Forelimb muscle (tissue), 1 donor: ENCODE results near the gene KCNH6. TPM values are rescaled to one million over a fixed set of nuclear protein-coding genes. Genes with fewer than 3 reads are reported as not detected.

Experiments used
- DNase-seq: peaks from one replicate; pipeline ENCODE4 v3.0.0-alpha.2; 2013; ENCODE audit warnings: low read depth
- polyA plus RNA-seq: library from polyadenylated mRNA; unstranded; fragments of 120-200 nt; gene quantifications from one replicate; pipeline ENCODE4 v1.2.1, GENCODE V29; 2013; ENCODE audit not compliant: insufficient read length

Gene KCNH6
- polyA plus RNA-seq, 1 donor: not detected

DNA sequence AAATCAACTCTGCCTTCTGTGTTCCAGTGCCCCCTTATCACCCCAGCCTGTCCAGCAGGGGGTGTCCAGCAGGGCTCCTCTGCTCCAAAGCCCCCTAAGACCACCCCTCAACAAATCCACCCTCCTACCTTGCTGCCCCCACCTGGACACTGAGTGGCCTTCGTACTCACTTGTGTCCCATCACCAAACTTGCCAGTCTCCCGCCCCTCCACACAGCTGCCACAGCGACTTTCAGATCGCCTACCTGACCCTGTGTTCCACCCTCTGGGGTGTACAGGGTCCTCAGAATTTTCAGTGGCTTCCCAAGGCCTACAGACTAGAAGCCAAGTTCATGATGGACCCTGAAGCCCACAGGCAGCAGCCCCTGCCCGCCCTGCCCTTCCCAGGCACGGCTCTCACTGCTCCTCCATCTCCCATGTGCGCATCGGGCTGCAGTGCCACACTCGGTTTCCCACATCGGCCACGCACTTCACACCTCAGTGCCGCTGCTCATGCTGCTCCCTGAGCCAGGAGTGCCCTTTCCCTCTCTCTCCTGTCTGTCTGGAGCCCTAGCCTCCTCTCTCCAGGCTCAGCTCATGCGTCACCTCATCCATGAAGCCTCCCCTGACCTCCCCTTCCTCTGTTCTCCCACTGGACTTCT, 11.8 kb downstream of the KCNH6 start:
- DNase-seq: no peak

DNA sequence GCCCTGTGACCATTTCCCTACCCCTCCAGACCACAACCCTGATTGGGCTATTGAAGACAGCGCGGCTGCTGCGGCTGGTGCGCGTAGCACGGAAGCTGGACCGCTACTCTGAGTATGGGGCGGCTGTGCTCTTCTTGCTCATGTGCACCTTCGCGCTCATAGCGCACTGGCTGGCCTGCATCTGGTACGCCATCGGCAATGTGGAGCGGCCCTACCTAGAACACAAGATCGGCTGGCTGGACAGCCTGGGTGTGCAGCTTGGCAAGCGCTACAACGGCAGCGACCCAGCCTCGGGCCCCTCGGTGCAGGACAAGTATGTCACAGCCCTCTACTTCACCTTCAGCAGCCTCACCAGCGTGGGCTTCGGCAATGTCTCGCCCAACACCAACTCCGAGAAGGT, 12.5 kb downstream of the KCNH6 start:
- no peak for DNase-seq

DNA sequence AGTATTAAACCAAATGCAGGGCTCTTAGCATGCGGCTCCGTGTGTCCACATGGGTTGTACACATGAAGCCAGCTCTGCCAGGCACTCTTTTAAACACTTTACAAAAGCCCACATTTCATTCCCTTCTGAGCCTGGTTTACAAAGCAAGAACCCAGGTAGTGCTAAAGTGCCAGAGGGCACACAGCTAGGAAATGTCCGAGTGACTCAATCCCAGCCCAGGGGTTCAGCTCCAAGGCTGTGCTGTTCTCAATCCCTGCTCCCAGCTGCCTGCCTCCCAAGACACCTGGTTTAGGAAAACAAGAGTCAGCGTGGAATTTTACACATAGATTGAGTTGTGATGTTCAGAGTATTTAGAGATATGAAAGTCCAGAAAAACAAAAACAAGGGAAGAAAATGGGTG, 13.8 kb downstream of the KCNH6 start:
- no peak for DNase-seq

DNA sequence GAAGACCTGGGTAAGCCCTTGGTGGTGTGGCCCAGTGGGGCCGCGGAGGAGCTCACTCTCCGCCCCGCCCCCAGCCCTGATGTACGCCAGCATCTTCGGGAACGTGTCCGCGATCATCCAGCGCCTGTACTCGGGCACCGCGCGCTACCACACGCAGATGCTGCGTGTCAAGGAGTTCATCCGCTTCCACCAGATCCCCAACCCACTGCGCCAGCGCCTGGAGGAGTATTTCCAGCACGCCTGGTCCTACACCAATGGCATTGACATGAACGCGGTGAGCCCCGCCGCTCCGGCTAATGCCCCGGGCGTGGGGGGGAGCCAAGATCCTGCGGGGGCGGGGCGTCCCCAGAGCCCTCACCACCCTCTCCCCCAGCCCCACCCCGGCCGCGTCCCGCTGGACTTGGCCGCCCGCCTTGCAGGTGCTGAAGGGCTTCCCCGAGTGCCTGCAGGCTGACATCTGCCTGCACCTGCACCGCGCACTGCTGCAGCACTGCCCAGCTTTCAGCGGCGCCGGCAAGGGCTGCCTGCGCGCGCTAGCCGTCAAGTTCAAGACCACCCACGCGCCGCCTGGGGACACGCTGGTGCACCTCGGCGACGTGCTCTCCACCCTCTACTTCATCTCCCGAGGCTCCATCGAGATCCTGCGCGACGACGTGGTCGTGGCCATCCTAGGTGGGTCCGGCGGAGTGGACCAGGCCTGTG, 15.0 kb downstream of the KCNH6 start:
- no peak for DNase-seq

DNA sequence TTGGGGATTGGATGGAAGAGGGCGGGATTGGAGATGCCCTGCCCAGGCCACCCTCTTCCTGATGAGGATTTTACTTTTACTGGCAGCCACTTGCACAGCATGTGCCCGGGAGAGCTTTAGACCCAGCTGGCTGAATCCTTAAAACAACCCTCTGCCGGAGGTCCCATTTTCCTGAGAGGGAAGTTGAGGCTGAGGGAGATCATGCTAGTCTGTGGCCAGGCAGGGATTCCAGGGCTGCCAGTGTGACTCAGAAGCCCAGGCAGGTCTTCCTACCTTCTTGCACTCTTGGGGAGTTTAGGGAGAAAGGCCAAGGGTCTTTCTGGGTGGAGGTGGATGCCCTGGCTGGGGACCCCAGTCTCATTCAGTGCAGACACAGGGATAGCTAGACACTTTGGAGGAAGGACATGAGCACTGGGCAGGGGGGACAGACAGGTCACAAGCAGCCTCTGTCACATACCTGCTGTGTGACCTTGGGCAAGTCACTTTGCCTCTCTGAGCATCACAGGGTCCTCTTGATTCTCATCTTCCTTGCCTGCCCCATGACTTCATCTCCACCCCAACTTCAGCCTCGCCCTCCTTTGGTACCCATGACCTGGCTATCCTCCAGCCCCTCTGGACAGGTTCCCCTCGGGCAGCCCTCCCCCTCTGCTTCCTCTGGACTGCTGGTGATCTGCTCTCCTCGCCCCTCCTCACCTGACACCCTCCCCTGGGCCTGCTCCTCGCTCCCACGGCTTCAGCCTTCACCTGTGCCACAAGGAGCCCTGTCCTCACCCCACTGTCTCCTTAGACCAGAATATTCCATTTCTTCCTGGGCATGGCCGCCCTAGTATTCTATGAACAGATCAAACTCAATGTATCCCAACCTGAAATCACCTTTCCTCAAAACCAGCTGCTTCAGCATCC, 15.8 kb downstream of the KCNH6 start:
- DNase-seq: no peak

DNA sequence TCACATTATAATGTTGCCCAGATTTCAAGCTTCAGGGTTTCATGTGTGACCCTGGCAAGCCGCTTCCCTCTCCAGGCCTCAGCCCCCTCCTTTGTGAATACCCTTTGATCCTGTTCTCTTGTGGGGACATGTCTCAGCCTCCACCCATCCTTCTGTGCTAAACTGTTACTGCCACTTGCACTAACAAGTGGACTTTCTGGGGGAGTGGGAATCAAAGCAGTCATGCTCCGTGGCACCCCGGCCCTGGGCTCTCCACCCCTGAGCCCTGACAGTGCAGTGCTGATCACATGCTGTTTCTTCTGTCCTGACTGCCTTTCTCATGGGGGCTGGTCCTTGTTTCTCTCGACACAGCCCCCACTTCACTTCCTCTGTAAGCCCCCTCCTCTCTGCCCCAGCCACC, 17.4 kb downstream of the KCNH6 start:
- DNase-seq: no peak

DNA sequence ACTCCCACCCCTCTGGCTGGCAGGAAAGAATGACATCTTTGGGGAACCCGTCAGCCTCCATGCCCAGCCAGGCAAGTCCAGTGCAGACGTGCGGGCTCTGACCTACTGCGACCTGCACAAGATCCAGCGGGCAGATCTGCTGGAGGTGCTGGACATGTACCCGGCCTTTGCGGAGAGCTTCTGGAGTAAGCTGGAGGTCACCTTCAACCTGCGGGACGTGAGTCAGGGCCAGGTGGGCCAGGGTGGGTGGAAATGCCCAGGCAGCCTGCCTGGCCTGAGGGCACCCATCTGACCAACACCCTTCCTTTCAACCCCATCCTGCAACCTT, 19.0 kb downstream of the KCNH6 start:
- no peak for DNase-seq

DNA sequence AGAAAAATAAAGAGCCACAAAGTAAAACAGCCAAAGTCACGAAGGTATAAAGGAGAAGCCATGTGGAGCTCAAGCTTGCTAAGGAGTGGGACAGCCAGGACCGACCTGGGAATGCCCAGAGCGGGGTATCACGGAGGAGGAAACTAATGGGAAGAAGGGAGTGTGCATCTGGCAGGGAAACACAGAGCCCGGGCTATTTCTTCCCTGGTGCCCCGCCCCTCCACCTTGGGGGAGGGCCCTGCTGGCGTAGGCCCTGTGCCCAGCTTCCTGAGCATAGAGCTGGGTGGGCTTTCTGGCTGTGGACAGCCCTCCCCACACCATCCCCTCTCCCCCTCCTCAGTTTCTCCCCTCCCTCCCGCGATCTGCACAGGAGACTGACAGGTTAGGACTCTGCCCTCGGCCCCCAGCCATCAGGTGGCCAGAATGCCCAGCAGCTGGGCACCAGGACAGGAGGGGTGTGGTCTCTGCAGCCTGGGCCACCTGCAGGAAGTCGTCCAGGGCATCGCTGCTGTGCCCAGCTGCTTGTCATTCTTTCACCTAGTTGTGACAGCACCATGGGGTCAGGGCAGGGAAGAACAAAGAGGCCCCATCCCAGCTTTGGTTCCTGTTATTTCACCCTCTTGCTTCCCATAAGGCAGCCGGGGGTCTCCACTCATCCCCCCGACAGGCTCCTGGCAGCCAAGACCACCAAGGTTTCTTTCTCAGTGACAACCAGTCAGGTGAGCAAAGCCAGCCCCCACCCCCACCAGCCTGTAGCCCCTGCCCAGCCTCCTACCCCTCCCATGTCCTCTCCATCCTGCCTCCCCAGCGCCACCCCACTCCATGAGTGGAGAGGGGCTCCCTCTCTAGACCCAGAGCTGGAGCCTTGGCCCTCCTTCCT, 20.0 kb downstream of the KCNH6 start:
- no peak for DNase-seq

DNA sequence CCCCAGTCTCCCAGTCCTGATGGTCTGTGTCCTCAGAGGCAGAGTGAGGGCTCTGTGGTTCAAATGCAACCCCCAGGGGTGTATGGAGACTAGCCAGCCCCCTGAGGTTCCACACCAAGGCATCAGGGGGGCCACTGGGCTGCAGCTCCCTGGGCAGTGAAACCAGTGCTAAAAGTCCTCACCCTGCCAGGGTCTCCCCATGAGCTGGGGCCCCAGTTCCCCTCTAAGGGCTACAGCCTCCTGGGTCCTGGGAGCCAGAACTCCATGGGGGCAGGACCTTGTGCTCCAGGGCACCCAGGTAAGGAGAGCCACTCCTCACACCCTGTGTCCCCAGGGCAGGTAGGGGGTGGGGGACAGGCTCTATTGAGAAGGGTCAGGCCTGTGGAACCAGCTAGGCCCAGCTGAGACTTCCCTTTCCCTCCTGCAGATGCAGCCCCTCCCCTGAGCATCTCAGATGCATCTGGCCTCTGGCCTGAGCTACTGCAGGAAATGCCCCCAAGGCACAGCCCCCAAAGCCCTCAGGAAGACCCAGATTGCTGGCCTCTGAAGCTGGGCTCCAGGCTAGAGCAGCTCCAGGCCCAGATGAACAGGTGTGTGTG, 20.8 kb downstream of the KCNH6 start:
- no peak for DNase-seq

DNA sequence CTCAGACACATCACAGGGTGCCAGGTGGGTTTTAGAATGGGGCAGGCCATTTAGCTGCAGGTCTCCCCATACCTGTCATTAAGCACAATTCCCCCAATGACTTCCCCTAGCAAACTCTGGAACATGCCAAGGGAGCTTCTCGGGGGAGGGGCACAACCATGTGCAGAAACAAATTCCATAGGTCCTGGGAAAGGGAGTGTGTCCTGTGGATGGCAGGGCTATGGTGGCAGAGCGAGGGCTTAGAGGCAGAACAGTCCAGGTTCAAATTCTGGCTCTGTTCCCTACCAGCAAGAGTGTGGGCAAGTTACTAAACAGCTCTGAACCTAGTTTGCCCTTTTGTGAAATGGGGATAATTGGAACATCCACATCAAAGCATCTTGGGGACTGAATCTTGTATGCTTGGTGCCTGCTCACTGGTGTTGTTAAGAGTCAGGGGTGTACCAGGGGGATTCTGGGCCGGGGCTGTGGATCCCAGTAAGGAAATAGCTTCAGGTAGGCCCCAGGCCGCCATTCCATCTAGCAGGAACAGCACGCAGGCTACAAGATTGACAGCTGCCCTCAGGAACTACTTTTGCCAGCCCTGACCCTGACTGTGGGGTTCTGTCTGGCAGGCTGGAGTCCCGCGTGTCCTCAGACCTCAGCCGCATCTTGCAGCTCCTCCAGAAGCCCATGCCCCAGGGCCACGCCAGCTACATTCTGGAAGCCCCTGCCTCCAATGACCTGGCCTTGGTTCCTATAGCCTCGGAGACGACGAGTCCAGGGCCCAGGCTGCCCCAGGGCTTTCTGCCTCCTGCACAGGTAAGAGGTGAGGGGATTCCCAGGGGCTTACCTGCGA, 21.5 kb downstream of the KCNH6 start:
- DNase-seq: no peak

DNA sequence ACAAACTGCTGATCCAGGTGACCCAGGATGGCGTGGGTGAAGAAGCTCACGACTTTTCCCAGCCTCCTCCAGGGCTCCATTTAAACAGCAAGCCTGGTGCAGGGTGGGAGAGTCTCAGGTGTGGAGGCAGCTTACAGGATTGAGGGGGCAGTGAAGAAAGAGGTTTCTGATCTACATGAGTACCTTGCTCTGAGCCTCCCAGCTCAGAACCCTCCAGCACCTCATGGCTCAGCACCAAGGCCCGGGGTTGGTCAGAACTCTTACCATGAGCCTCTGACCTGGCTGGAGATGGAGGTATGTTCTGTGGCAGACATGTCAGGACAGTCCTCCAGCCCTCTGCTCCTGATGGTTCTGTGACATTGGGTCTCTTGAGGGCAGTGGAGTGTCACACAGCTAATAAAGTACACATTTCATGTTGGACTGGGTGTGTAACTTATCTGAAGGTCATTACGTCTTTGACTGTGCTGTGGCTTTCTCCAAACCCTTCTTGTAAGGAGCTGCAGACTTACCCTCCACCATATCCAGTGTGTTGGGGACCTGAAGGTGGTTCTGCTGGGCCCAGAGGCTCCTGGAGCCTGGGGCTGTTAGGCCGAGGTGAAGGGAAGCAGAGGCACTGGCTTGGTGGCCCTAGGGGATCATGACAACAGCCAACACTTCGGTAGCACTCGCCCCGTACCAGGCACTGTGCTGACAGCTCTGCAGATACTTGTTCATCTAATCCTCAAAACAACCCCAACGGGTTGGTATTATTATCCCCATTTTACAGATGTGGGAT, 23.3 kb downstream of the KCNH6 start:
- DNase-seq: no peak

DNA sequence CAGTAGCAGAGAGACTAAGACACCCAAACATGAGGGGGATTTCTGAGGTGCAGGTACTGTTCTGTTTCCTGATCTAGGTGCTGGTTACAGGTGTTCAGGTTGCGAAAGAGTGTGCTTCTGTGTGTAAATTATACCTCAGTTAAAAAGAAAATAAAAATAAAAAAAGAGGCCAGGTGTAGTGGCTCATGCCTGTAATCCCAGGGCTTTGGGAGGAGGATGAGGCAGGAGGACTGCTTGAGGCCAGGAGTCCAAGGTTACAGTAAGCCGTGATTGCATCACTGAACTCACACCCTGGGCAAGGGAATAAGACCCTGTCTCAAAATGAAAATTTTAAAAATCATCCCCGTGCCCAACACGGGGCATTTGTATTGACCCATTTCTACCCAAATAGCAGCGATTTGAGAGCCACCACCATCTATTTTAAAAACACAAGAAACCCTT, 23.9 kb downstream of the KCNH6 start:
- no peak for DNase-seq

DNA sequence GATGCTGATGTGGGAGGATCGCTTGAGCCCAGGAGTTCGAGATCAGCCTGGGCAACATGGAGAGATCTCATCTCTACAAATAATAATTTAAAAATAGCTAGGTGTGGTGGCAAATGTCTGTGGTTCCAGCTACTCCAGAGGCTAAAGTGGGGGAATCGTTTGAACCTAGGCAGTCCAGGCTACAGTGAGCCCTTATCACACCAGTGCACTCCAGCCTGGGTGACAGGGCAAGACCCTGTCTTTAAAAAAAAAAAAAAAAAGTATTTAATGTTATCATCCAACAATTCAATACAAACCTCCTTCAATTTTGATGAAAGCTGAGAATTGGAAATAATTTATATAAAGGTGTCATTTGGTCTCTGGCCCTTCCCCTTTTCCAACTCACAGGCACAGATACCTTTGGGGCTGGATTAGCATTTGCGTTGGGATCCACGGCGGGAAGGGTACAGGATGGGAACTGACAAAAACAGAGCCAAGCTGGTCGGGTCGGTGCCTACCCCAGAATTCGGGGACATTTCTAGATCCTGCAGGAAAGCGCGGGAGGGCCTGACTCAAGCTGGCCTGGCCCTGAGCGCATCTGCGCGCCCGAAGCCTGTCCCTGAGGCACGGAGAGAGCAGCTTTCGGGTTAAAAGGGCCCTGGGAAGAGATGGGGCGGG, 26.3 kb downstream of the KCNH6 start:
- no peak for DNase-seq

DNA sequence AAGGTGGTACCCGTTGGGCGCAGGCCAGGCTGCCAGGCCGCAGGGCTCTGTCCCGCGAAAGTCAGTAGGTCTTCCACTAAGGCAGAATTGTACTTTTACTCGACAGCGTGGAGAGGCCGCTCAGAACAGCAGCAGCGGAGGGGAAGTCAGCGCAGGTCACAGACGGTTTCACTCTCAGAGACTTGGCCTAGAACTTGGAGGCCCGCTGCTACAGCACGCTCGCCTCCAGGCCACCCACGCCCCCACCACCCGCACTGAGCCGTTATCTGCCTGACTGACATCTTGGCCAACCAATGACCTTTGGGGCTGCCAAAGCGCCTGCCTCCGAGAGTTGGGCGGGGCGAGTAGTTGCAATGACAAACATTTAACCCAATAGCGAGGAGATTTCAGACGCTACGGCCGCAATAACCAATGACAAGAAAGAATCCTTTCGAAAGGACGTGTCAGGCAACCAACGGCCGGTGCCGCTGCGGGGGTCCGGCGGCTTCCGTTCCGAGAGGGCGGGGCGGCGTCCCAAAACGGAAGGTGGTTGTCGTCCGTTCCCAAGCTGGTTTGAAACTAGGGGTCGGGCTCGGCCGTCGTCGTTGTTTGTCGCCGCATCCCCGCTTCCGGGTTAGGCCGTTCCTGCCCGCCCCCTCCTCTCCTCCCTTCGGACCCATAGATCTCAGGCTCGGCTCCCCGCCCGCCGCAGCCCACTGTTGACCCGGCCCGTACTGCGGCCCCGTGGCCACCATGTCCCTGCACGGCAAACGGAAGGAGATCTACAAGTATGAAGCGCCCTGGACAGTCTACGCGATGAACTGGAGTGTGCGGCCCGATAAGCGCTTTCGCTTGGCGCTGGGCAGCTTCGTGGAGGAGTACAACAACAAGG, 27.0 kb downstream of the KCNH6 start, which contains the start of gene DCAF7:
Gene DCAF7 (plus strand): TSS at position 532 of the 871 bp plus-strand sequence. CDS start 201 bp downstream, at position 733.
- DNase-seq: peak; percentile 100

DNA sequence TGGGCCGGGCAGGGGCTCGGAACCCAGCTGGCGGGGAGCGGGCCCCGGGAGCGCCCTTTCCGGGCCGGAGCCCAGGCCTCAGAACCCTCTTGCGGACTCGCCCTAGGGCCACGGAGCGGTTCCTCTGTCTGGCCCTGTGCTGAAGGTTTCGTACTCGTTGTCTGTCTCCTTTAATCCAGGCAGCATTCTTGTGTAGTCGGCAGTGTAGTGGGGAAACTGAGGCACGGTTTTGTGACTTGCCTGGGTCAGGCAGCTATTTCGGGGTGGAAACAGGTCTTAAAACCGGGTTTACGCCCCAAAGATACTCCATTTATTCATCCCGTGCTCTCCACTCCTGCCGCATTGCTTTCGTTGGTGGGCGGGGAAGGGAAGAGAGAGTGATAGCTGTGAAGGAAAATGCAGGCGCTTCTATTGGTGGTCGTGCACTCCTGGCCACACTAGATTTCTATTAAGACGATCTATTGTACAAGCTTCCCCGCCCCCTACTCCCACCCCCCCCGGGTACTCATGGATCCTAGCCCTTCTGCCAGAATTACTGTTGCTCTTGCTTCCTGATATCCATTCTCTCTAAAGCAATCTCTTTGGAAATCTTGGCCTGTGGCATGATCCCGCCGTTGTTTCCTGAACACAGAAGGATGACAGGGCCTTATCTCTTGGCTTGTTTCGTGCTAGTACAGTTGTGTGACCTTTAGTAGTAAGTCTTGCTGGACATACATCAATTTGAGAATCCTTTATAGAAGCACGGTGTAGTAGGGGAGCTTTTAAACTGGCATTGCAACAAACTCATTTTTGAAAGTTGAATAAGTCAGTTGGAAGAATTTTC, 27.9 kb downstream of the KCNH6 start:
- no peak for DNase-seq

DNA sequence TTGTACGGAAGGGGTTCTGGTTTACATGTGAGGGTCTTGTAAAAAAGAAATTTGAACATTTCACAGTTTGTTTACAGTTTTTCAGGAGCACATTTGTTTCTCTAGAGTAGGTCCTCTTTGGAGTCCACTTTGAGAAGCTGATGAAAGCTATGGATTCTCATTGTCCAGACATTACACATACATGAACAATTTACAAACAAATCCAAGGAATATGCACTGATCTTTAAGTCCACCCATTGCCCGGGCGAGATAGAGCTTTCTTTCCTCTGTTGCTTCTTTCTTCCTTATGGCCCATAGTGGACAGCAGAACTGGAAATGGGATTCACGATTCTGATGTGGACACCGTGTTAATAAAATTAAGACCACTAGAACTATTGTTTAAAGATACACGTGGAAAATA, 29.1 kb downstream of the KCNH6 start:
- DNase-seq: no peak
